DOHH2 (cell line): Measurements from ENCODE around the gene DDX43.
"Not testable (repeated sequence)": the region's sequence is repeated elsewhere in the genome, so short reads cannot be mapped to it uniquely, and the experiment has no call there.

Source experiments
- H3F3A ChIP-seq: fragments of 200-600 bp; sonication (generic), shearing (Covaris generic); 2 replicates; pipeline ENCODE4 v1.6.0; 2016; ENCODE audit warnings: antibody characterized with exemption, mild to moderate bottlenecking; ENCODE audit not compliant: control insufficient read depth, insufficient read depth
- H3K27ac ChIP-seq: fragments of 200-600 bp; sonication (generic); 2 replicates; pipeline ENCODE4 v1.5.1; 2014; ENCODE audit warnings: low read depth, mild to moderate bottlenecking, low read length, moderate library complexity
- H3K27me3 ChIP-seq: fragments of 200-600 bp; sonication (generic); 2 replicates; pipeline ENCODE4 v1.6.1; 2014; ENCODE audit warnings: mild to moderate bottlenecking, low read length, mixed read lengths; ENCODE audit not compliant: control insufficient read depth
- H3K36me3 ChIP-seq: fragments of 200-600 bp; sonication (generic); 2 replicates; pipeline ENCODE4 v1.6.1; 2014; ENCODE audit warnings: mild to moderate bottlenecking, low read length, moderate library complexity, mixed read lengths; ENCODE audit not compliant: control insufficient read depth
- H3K4me1 ChIP-seq: fragments of 200-600 bp; sonication (generic); 2 replicates; pipeline ENCODE4 v1.6.1; 2014; ENCODE audit warnings: mild to moderate bottlenecking, low read length, mixed read lengths; ENCODE audit not compliant: control insufficient read depth
- H3K4me2 ChIP-seq: fragments of 200-600 bp; sonication (generic); 2 replicates; pipeline ENCODE4 v1.6.0; 2014; ENCODE audit warnings: mild to moderate bottlenecking, low read length, moderate library complexity
- H3K4me3 ChIP-seq: fragments of 200-600 bp; sonication (generic); 2 replicates; pipeline ENCODE4 v1.5.1; 2014; ENCODE audit warnings: mild to moderate bottlenecking, low read length, mixed read lengths
- H3K79me2 ChIP-seq: fragments of 200-600 bp; sonication (generic); 2 replicates; pipeline ENCODE4 v1.6.1; 2014; ENCODE audit warnings: mild to moderate bottlenecking, low read length, mixed read lengths; ENCODE audit not compliant: control insufficient read depth
- H3K9me2 ChIP-seq: fragments of 200-600 bp; sonication (generic); replicated peaks from 2 replicates; pipeline ENCODE4 v1.6.1; 2014; ENCODE audit warnings: mild to moderate bottlenecking, low read length, mixed read lengths; ENCODE audit not compliant: control insufficient read depth
- H3K9me3 ChIP-seq: fragments of 200-600 bp; sonication (generic); 2 replicates; pipeline ENCODE4 v1.6.1; 2014; ENCODE audit warnings: antibody characterized with exemption, low read length, mixed read lengths; ENCODE audit not compliant: control insufficient read depth, insufficient read depth
- H4K20me1 ChIP-seq: fragments of 200-600 bp; sonication (generic); 2 replicates; pipeline ENCODE4 v1.6.0; 2014; ENCODE audit warnings: low read depth, mild to moderate bottlenecking, antibody characterized with exemption, low read length, moderate library complexity; ENCODE audit not compliant: control insufficient read depth, insufficient read depth
- EZH2phosphoT487 ChIP-seq: fragments of 200-600 bp; sonication (generic); IDR thresholded peaks from 2 replicates; pipeline ENCODE4 v1.6.1; 2017; ENCODE audit warnings: borderline replicate concordance, mild to moderate bottlenecking, antibody characterized with exemption, low read length, moderate library complexity, mixed read lengths
- TF ChIP-seq, protein P1 (sequence below): fragments of 200-600 bp; sonication (generic); IDR thresholded peaks from one replicate; pipeline ENCODE4 v1.5.1; 2014; ENCODE audit warnings: antibody characterized with exemption, mild to moderate bottlenecking, low read depth, low read length; ENCODE audit not compliant: poor library complexity, severe bottlenecking

DDX43 gene

DNA sequence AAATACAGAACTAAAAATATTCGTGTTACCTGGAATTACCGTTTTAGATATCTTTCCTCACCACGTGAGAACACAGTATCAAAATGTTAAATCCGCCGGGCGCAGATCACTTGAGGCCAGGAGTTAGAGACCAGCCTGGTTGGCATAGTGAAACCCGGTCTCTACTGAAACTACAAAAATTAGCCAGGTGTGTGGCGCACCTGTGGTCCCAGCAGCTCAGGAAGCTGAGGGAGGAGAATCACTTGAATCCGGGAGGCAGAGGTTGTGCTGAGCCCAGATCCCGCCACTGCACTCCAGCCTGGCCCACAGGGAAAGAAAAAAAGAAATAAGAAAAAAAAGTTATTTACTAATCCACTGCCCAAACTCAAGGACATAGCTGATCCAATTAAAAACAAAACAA lies 4.8 kb upstream of the DDX43 start:
- Histone ChIP-seq H3K79me2 (no peaks in the 10 kb centered on the region), H3K36me3 (no peaks in the 10 kb centered on the region), H3K4me2 (no peak overlapping the region), H4K20me1 (no peaks in the 10 kb centered on the region), H3K4me1 (peaks cover 6% of the 10 kb centered on the region), H3K27ac (no peak overlapping the region), H3K9me2 (no peaks in the 10 kb centered on the region), H3K9me3 (no peaks in the 10 kb centered on the region), H3F3A (no peaks in the 10 kb centered on the region), H3K4me3 (no peak overlapping the region), H3K27me3 (peaks cover 13% of the 10 kb centered on the region)
- TF ChIP-seq EZH2phosphoT487, result no peak
- TF ChIP-seq, protein P1, sequence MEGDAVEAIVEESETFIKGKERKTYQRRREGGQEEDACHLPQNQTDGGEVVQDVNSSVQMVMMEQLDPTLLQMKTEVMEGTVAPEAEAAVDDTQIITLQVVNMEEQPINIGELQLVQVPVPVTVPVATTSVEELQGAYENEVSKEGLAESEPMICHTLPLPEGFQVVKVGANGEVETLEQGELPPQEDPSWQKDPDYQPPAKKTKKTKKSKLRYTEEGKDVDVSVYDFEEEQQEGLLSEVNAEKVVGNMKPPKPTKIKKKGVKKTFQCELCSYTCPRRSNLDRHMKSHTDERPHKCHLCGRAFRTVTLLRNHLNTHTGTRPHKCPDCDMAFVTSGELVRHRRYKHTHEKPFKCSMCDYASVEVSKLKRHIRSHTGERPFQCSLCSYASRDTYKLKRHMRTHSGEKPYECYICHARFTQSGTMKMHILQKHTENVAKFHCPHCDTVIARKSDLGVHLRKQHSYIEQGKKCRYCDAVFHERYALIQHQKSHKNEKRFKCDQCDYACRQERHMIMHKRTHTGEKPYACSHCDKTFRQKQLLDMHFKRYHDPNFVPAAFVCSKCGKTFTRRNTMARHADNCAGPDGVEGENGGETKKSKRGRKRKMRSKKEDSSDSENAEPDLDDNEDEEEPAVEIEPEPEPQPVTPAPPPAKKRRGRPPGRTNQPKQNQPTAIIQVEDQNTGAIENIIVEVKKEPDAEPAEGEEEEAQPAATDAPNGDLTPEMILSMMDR, result no peak

DNA sequence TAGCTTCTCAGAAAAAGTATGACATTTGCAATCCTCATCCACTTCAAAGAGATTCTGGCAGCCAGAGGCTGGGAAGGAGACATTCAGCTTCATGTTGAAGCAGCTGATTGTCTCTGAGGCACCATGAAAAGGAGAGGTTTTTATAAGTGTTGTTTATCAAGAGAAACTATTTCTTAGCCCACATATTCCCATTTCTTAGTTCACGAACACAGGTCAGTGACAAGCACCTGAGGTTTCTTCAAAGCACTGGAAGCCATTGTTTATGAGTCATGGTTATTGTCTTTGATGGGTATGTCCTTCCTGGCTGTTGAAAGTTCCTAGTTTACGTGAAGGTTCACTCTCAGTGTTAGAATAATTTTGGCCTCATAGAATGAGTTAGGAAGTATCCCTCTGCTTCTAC lies 3.0 kb upstream of the DDX43 start:
- no peak for TF ChIP-seq EZH2phosphoT487
- no peak overlapping the region for H3K4me2 ChIP-seq
- H3K27me3 ChIP-seq, result peaks cover 13% of the 10 kb centered on the region
- no peak overlapping the region for H3K27ac ChIP-seq
- no peaks in the 10 kb centered on the region for H4K20me1 ChIP-seq
- H3K79me2 ChIP-seq, result no peaks in the 10 kb centered on the region
- no peaks in the 10 kb centered on the region for H3K9me2 ChIP-seq
- no peaks in the 10 kb centered on the region for H3K9me3 ChIP-seq
- peaks cover 6% of the 10 kb centered on the region for H3K4me1 ChIP-seq
- no peak overlapping the region for H3K4me3 ChIP-seq
- H3K36me3 ChIP-seq, result no peaks in the 10 kb centered on the region
- no peaks in the 10 kb centered on the region for H3F3A ChIP-seq

DNA sequence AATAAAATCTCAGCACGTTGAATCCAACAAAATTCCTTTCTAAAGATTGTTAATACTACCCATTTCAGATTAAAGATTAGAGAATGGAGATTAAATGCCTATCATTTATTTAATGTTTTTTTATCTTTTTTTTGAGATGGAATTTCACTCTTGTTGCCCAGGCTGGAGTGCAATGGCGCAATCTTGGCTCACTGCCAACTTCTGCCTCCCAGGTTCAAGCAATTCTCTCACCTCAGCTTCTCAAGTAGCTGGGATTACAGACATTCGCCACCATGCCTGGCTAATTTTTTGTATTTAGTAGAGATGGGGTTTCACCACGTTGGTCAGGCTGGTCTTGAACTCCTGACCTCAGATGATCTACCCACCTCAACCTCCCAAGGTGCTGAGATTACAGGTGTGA lies 2.4 kb upstream of the DDX43 start:
- not testable (repeated sequence) for H3K9me2 ChIP-seq, H3K79me2 ChIP-seq, H3K4me3 ChIP-seq, H3F3A ChIP-seq, H3K36me3 ChIP-seq, H3K9me3 ChIP-seq, H3K4me2 ChIP-seq, H3K27ac ChIP-seq, H4K20me1 ChIP-seq, H3K4me1 ChIP-seq
- H3K27me3 ChIP-seq, result peaks cover 13% of the 10 kb centered on the region

DNA sequence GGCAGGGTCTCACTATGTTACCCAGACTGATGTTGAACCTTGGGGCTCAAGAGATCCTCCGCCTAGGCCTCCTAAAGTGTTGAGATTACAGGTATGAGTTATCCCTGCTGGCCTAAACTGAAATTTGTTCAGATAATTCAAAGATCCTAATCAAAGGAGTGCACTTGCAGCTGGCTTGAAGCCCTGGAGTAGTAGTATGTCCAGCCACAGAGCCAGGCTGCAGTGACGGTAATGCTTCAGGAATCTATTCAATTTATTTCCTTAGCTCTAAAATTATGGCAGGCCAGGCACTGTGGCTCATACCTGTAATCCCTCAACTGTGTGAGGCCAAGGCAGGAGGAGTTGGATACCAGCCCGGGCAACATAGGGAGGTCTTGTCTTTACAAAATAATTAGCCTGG lies 1.4 kb upstream of the DDX43 start:
- TF ChIP-seq, protein P1, result no peak
- no peak for TF ChIP-seq EZH2phosphoT487
- Histone ChIP-seq H4K20me1 (no peaks in the 10 kb centered on the region), H3F3A (no peaks in the 10 kb centered on the region), H3K36me3 (no peaks in the 10 kb centered on the region), H3K9me2 (no peaks in the 10 kb centered on the region), H3K4me2 (no peak overlapping the region), H3K9me3 (no peaks in the 10 kb centered on the region), H3K4me1 (peaks cover 6% of the 10 kb centered on the region), H3K79me2 (no peaks in the 10 kb centered on the region), H3K4me3 (no peak overlapping the region), H3K27ac (no peak overlapping the region), H3K27me3 (peaks cover 13% of the 10 kb centered on the region)
